Loucy (cell line): ENCODE results near the gene CERS6.

Experiments used
- H2AFZ ChIP-seq: fragments of 200-600 bp; sonication (generic); 2 replicates; pipeline ENCODE4 v1.6.0; 2016; ENCODE audit warnings: antibody characterized with exemption, mild to moderate bottlenecking, low read length, moderate library complexity
- H3F3A ChIP-seq: fragments of 200-600 bp; 2 replicates; pipeline ENCODE4 v1.6.0; 2016; ENCODE audit warnings: antibody characterized with exemption, low read depth, mild to moderate bottlenecking
- H3K27me3 ChIP-seq: fragments of 200-600 bp; sonication (generic); 2 replicates; pipeline ENCODE4 v1.6.1; 2014; ENCODE audit warnings: low read length, mild to moderate bottlenecking; ENCODE audit not compliant: insufficient read depth, poor library complexity, severe bottlenecking
- H3K36me3 ChIP-seq: fragments of 200-600 bp; sonication (generic); 2 replicates; pipeline ENCODE4 v1.6.1; 2016; ENCODE audit warnings: low read length; ENCODE audit not compliant: insufficient read depth
- H3K4me1 ChIP-seq: fragments of 200-600 bp; sonication (generic); 2 replicates; pipeline ENCODE4 v1.5.1; 2014; ENCODE audit warnings: low read length, mild to moderate bottlenecking; ENCODE audit not compliant: insufficient read depth, poor library complexity, severe bottlenecking
- H3K4me2 ChIP-seq: fragments of 200-600 bp; sonication (generic); 2 replicates; pipeline ENCODE4 v1.6.0; 2014; ENCODE audit warnings: antibody characterized with exemption, low read length, low read depth, mild to moderate bottlenecking; ENCODE audit not compliant: poor library complexity, severe bottlenecking
- H3K4me3 ChIP-seq: fragments of 200-600 bp; sonication (generic); 2 replicates; pipeline ENCODE4 v1.5.1; 2014; ENCODE audit warnings: low read length, mild to moderate bottlenecking, mixed read lengths; ENCODE audit not compliant: poor library complexity, severe bottlenecking
- H3K79me2 ChIP-seq: fragments of 200-600 bp; sonication (generic); 2 replicates; pipeline ENCODE4 v1.6.1; 2014; ENCODE audit warnings: low read length; ENCODE audit not compliant: insufficient read depth
- H3K9ac ChIP-seq: fragments of 200-600 bp; sonication (generic); 2 replicates; pipeline ENCODE4 v1.6.0; 2014; ENCODE audit warnings: mild to moderate bottlenecking, low read depth, low read length, moderate library complexity; ENCODE audit not compliant: poor library complexity, severe bottlenecking
- H3K9me2 ChIP-seq: fragments of 200-600 bp; sonication (generic); replicated peaks from 2 replicates; pipeline ENCODE4 v1.6.1; 2016; ENCODE audit warnings: low read depth, low read length, mixed read lengths
- H3K9me3 ChIP-seq: fragments of 200-600 bp; sonication (generic); 2 replicates; pipeline ENCODE4 v1.6.1; 2014; ENCODE audit warnings: mild to moderate bottlenecking, antibody characterized with exemption, low read length, low read depth; ENCODE audit not compliant: insufficient read depth
- H4K20me1 ChIP-seq: fragments of 200-600 bp; sonication (generic); 2 replicates; pipeline ENCODE4 v1.6.0; 2014; ENCODE audit warnings: antibody characterized with exemption, low read length, mild to moderate bottlenecking; ENCODE audit not compliant: insufficient read depth, poor library complexity, severe bottlenecking
- EZH2phosphoT487 ChIP-seq: fragments of 200-600 bp; IDR thresholded peaks from 2 replicates; pipeline ENCODE4 v1.6.1; 2018; ENCODE audit warnings: antibody characterized with exemption, mild to moderate bottlenecking, moderate library complexity, borderline replicate concordance
- TF ChIP-seq, protein P1 (sequence below): fragments of 200-600 bp; sonication (generic); conservative IDR thresholded peaks from 2 replicates; pipeline ENCODE4 v1.5.1; 2014; ENCODE audit warnings: mild to moderate bottlenecking, antibody characterized with exemption, low read length

The CERS6 gene

GRCh38 chr2:168514692-168515091 lies 58.6 kb downstream of the CERS6 start:
- Histone ChIP-seq H3K9me3 (no peaks in the 10 kb centered on the region), H3K79me2 (peaks cover 32% of the 10 kb centered on the region), H3K27me3 (no peaks in the 10 kb centered on the region), H3K4me3 (no peak overlapping the region), H3K4me2 (no peak overlapping the region), H3K9ac (no peak overlapping the region), H3K9me2 (no peaks in the 10 kb centered on the region), H3F3A (no peaks in the 10 kb centered on the region), H3K4me1 (no peaks in the 10 kb centered on the region), H2AFZ (no peak overlapping the region), H4K20me1 (peaks cover 11% of the 10 kb centered on the region), H3K36me3 (no peaks in the 10 kb centered on the region)
- no peak for TF ChIP-seq EZH2phosphoT487
- TF ChIP-seq, protein P1, sequence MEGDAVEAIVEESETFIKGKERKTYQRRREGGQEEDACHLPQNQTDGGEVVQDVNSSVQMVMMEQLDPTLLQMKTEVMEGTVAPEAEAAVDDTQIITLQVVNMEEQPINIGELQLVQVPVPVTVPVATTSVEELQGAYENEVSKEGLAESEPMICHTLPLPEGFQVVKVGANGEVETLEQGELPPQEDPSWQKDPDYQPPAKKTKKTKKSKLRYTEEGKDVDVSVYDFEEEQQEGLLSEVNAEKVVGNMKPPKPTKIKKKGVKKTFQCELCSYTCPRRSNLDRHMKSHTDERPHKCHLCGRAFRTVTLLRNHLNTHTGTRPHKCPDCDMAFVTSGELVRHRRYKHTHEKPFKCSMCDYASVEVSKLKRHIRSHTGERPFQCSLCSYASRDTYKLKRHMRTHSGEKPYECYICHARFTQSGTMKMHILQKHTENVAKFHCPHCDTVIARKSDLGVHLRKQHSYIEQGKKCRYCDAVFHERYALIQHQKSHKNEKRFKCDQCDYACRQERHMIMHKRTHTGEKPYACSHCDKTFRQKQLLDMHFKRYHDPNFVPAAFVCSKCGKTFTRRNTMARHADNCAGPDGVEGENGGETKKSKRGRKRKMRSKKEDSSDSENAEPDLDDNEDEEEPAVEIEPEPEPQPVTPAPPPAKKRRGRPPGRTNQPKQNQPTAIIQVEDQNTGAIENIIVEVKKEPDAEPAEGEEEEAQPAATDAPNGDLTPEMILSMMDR, result no peak

GRCh38 chr2:168515502-168515901 lies 59.4 kb downstream of the CERS6 start:
- Histone ChIP-seq H3K4me1 (no peaks in the 10 kb centered on the region), H3K9me2 (no peaks in the 10 kb centered on the region), H4K20me1 (peaks cover 15% of the 10 kb centered on the region), H2AFZ (no peak overlapping the region), H3K27me3 (no peaks in the 10 kb centered on the region), H3K36me3 (no peaks in the 10 kb centered on the region), H3K4me3 (no peak overlapping the region), H3F3A (no peaks in the 10 kb centered on the region), H3K9me3 (no peaks in the 10 kb centered on the region), H3K9ac (no peak overlapping the region), H3K4me2 (no peak overlapping the region), H3K79me2 (peaks cover 34% of the 10 kb centered on the region)
- TF ChIP-seq EZH2phosphoT487, result no peak
- TF ChIP-seq, protein P1, result no peak

DNA sequence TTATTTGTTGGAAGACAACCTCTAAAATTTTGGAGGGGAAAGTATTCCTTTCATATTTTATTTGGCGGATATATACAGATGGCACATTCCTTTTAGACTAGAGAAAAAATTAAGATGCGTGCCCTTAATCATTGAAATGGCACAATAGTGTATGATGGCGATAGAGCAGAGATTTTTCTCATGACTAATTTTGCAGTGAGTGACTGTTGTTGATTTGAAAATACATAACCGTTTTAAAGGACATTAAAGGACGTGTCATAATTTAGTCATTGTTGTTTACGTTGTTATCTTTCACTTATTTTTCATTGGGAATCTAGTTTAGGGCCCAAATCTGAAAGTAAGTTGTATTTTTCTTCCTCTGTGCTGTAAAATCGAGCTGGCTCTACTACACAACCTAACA lies 61.7 kb downstream of the CERS6 start:
- no peak for TF ChIP-seq EZH2phosphoT487
- TF ChIP-seq, protein P1, result no peak
- Histone ChIP-seq H3K9ac (no peak overlapping the region), H3K4me3 (no peak overlapping the region), H4K20me1 (peaks cover 19% of the 10 kb centered on the region), H2AFZ (no peak overlapping the region), H3F3A (no peaks in the 10 kb centered on the region), H3K4me2 (no peak overlapping the region), H3K79me2 (peaks cover 43% of the 10 kb centered on the region), H3K36me3 (no peaks in the 10 kb centered on the region), H3K4me1 (no peaks in the 10 kb centered on the region), H3K9me2 (no peaks in the 10 kb centered on the region), H3K27me3 (no peaks in the 10 kb centered on the region), H3K9me3 (no peaks in the 10 kb centered on the region)
